ENCODE measurements around the gene GMPR.
A peak's percentile ranks its signal among the peaks of the same experiment; 100 is the strongest.

Gene GMPR

DNA sequence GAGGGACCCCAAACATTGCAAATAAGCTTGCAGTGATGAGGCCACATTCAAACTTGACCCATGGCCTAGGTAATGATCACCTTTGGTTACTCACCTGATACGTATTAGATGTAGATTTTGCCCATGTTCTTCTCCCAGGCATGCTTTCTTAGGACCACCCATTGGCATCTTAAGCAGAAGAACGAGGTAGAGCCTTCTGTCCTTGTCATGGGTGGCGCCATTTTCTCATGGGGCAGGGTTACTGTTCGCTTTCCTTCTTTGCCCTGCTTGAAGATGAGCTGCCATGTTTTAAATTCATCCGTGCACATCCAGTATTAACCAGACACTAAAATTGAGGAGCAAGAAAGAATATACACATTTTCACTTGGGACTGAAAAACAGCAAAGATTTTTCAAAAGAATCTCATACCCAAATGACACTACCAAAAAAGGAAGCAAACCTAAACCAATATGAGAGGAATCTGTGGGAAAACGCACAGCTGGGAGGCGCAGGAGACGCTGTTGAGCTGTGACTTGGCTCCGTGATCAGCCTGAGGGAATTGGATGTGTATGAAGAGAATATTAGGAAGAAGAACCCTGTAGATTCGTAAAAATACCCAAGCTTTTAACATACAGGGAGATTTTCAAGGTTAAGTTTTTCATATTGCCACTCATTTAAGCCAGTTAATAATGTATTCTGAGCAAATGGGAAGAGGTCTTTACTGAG is 36.6 kb downstream of the GMPR start:
- no peak for DNase-seq

DNA sequence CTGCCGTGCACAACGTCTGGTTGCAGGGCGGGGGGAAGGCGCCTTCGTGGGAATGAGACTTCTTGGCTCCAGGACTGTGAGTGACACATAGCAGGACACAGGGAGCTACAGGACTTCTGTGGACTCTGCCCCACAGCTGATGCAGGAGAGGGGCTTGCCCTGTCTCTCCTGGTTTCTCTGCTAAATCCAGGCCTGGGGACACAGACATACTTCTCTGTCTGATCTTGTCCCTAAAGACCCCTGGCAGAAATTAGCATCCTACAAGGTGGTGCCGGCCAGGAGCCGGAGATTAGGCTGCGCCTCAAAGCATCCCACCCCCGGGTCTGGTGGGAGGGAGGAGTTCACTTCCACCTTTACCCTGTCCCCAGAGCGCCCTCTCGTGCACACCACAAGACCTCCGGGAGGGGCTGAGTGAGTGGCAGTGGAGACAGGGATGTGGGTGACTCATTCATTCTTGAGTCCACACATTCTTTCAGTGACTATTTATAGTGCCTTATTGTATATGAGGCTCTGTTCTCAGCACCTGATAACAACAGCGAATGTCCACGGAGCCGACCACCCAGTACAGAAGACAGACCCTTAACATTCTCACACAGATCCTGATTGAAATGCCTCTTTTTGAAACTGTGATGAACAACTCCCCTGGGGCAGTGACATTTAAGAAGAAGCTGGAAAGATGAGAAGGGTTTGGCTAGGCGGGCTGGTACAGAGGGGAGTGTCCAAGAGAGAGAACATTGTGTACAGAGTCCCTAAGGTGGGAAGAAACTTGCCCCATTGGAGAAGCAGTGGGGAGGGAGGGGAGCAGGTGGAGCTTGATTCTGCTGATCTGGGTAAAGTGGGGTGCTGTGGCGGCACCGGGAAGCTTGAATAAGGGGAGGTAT is 39.0 kb downstream of the GMPR start:
- no peak for DNase-seq

DNA sequence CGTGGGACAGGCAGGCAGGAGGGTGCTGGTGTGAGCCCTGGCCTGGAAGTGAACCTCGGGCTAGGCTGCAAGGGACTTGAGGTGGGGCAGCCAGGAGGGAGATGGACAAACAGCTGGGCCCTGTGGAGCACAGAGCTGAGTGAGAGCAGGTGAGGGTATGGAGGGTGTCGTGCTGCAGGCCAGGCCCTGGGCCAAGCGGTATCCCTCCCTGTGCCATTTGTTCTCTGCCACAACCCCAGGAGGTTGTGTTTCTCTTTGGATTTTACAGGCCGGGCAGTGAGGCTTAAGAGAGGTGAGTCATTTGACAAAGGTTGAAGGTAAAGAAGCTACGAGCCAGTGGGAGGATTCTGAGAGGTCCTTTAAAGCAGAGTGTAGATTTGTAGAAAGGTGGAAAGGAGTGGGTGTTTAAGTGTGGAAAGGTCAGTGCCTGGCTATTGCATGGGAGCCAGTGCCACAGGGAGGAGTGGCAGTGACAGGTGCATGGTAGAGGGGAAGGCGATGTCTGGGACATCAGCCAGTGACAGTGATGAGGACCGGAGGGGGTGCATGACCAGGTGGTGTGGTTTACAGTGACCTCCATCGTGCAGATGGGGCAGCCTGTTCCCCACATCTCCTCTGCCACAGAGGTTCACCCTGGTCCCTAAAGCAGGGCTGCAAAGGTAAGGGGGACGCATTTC is 39.8 kb downstream of the GMPR start:
- no peak for DNase-seq

DNA sequence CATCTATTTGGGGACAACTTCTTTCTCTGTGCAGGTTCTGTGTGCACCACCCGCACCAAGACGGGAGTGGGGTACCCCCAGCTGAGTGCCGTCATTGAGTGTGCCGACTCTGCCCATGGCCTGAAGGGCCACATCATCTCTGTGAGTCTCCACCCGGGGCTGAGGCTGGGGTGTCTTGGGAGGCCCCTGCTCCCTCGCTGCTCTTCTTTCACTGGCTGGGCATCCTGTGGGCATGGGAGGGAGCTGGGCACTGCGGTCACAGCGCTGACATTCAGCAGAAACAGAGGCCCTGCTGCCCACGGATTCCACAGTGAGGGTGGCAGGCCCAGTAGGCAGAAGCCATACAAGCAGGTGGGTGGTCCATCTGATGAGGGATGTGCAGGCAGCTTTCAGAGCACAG is 40.4 kb downstream of the GMPR start:
- no peak for DNase-seq

DNA sequence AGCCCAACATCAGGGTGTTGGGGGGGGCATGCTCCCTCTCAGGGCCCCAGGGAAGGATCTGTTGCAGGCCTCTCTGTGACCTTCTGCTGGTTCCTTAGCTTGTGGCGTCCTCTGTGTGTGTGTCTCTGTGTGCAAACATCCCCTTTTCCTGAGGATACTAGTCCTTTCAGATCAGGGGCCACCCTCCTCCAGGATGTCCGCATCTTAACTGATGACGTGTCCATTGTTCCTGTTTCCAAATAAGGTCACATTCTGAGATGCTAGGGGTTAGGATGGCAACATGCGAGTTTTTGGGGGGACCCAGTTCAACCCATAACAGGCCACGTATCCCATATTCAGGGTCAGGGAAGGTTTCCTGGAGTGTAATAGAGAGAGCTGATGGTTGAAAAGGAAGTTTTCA is 40.9 kb downstream of the GMPR start:
- DNase-seq: no peak

DNA sequence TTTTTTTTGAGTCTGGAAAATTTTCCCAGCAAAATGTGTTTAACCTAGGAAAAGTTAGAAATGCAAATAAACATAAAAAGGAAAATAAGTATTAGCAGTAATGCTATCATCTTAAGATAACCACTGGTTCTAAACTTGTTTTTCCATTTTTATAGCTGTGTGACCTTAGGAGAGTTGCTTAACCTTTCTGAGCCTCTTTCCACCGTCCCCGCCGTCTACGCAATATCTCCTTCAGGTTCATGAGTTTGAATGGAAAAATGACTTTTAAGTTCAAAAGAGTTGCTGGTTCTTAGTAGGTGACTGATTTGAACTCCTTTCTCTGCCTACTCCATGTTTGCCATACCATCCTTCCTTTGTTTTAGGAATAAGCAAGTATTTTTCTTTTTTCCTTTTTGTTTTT is 44.0 kb downstream of the GMPR start:
- DNase-seq: no peak

DNA sequence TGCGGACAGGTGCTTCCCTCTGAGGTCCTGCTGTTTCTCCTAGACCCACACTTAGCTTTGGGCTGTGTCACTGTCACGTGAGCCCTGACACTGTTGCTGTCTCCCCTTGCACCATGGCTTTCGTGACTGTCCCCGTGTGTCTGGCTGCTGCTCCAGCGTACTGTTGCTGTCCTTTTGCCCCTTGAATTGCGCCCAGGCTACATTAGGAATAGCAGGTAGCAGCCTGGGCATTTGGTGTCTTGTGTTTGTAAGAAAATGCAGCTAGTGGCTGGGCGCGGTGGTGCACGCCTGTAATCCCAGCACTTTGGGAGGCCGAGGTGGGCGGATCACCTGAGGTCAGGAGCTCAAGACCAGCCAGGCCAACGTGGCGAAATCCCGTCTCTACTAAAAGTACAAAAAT is 46.1 kb downstream of the GMPR start:
- DNase-seq: no peak

DNA sequence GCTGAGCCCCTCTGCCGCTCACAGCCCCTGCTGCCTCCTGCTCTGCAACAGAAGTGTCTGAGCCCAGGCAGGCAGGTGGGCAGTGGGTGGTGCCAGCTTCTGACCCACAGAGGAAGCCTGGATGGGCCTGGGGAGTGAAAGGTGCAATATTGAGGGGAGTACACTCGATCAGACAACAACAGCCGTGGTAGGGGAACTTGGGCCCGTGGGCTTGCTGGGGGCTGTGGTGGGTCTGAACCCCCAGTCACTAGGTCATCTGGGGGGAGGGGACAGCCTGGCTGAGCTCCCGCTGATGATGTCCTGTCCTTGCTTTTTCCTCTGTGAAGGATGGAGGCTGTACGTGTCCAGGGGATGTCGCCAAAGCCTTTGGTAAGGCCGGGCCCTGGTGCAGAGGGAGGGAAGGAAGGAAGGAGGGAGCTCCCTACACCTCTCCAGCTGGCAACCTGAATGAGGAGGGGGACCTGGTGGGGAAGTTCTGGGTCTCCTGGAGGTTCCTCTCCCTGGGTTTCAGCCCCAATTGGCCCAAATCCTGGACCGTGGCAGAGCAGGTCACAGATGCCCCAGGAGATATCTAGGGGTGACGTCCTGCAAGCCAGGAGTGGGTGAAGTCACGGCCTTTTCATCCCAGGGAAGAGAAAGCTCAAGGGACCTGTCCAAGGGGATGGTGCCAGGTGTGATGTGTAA is 47.2 kb downstream of the GMPR start:
- no peak for DNase-seq

DNA sequence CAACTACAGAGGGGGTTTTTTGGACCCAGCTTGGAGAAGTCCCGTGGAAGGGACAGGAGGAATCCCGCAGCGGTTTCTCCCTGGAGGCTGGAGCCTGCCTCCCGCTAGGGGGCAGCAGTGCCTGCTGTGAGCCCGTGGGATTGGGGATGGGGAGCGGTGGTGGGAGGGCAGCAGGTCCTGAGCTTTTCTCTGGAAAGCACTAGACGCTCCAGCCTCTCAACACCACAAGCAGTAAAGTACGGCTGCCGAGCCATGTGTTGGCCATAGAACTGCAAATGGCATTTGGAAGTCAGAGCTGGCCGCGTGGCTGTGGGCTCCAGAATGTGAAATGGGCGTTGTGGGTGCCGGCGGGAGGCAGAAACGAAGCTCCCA is 47.8 kb downstream of the GMPR start:
- no peak for DNase-seq

DNA sequence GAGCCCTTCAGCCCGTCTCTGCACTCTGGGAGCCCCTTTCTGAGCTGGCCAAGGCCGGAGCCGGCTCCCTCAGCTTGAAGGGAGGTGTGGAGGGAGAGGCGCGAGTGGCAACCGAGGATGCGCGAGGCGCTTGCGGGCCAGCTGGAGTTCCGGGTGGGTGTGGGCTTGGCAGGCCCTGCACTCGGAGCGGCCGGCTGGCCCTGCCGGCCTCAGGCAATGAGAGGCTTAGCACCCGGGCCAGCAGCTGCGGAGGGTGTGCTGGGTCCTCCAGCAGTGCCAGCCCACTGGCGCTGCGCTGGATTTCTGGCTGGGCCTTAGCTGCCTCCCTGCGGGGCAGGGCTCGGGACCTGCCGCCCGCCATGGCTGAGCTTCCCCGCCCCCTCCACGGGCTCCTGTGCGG is 49.8 kb downstream of the GMPR start:
- DNase-seq: no peak

DNA sequence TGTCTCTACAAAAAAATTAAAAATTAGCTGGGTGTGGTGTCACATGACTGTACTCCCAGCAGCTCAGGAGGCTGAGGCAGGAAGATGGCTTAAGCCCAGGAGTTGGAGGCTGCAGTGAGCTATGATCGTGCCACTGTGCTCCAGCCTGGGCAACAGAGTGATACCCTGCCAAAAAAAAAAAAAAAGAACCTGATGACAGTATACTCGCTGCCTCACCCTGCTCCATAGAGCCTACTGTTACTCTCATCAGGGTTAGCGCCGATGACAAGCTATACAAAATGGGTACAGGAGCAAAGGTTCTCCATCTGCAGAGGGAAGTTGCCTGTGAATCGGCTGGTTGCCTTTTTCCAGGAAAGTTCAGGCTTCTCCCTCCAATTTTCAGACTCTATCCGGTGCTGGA is 53.4 kb downstream of the GMPR start:
- no peak for DNase-seq

DNA sequence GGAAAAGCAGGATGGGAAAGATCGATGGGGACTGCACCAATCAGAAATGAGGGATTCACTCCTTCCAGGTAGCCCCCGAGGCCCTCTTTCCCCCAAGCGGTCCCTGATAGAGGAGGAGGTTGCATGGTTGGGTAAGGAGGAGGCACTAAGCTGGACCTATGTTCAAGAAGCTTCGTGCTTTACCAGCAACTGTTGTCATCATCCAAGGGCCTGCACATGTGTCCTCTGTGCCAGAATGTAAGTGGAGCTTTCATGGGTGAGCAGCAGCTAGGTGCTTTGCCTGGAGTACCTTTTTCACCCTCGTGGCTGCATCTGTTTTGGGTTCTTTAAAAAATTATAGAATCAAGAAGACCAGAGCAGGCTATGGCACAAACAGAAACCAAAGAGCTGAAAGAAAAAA is 54.0 kb downstream of the GMPR start:
- DNase-seq: no peak

DNA sequence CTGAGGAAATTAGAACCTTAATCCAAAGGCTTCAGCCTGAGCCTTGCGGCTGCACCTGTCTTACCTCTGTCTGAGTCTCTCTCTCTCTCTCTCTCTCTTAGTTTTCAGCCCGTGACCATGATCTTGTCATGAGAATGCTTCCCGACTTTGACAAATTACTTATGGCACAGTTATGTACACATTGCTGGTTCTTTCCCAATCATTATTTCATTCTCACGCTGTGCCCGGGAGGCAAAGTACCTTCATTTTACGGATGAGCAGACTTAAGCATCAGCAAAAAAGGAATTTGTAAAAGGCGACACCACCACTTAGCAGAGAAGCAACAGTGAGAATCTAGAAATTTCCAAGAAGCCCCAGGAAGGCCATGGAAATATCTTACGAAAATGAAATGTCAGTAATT is 54.6 kb downstream of the GMPR start:
- no peak for DNase-seq

DNA sequence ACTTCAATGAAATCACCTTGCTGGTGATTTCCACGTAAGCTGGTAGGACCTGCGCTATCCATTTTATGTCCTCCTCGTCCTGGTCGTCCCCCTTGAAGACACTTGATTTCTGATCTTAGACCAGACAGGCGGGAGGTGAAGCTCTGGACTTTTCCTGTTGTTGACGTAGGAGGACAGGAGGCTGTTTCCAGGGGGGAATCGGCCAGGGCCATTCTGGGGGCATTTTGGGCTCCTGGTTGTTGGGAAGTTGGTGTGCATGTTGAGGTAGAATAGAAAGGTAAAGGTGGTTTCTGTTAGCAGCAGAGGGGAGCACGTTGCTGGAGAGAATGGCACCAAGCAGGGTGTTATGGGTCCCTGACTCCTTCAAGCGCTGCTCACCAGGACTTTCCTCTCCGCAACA is 56.0 kb downstream of the GMPR start:
- no peak for DNase-seq

DNA sequence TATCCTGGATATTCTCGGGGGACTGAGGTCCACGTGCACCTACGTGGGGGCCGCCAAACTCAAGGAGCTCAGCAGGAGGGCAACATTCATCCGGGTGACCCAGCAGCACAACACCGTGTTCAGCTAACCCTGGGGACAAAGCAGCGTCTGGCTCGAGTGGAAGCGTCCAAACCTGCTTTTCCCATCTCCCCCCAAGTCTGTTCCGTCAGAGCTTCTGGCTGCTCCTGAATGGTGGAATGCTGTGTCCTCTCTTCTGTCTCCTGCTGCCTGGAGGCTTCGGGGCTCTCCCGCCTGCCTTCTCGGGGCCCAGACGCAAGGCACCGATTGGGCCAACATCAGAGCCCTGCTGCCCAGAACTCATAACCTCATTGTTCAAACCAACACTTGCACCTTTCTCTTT is 56.7 kb downstream of the GMPR start:
- DNase-seq: no peak

DNA sequence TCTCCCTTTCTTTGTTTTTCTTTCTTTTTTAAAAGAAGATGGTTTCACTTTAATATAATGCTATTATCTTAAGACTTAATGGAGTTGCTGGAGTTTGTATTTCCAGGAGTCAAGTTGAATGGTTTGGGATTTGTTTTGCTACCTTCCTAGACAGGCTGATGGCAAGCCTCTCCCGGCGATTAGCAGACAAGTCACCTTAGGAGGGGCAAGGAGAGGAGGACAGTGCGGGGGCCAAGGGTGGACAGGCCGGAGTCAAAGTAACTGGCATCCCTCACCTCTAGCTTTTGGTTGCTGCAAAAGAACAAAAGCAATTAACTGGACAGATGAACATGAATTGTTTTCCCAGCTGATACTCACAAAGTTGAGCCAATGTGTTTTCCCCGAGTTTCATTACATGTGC is 57.1 kb downstream of the GMPR start:
- no peak for DNase-seq

DNA sequence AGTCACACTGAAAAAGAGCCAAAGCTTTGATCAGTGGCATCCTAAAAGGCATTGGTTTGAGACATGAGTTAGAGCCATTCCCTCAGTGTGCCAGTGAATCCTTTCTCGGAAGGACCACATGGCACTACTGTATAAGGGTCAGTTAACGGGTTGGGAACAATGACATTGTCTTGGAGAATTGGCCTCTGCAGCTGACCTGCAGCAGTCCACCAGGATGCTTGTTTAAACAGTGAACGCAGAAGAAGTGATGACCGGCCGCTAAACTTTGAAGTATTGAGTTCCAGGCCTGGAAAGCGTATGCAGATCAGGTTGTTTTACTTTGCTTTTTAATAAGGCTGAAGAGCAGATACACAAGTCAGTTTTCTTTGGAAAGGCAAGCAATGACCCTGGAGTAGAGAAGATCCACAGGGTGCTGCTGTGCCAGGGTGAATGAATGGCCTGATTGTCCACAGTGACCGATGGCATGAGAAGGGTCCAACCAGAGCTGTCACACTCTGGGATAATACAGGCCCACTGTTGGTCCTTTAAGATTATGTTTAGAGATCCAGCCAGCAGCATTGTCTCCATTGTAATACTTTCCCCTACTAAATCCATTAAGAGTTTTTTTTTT is 57.8 kb downstream of the GMPR start:
- DNase-seq: no peak

DNA sequence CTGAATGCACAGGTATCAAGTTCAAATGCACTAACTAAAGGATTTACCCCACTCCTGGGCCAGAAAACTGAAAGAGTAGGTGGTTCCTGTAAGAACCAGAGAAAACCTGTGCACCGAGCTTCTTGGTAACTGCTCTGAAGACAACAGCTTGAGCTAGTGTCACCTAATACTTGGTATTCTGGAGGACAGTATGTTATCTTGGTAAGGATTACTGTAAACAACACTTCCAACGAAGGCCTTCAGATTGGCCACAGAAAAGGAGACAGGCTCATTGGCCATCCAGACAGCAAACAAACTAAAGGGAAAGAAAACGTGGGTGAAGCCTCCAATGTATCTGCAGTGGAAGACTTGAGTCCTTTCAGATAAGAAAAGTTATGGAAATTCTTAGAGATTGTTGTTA is 61.5 kb downstream of the GMPR start:
- no peak for DNase-seq

DNA sequence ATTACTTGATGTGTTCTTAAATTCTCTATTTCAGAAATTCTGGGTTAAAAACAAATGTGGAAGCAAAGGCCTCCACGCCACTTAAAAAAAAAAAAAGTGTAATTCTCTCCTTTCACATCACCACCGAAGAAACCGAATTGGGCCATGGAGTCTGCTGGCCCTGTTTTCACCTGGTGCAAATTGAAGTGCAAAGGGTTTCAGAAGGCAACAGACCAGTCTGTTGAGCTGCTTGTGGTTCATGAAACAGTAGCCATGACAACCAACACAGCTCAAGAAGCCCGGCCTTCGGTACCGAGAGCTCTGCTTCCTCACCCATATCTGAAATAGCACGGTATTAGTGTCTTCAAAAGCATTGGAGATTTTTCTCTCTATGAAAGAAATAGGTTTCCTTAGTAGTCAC is 63.1 kb downstream of the GMPR start:
- DNase-seq: no peak

DNA sequence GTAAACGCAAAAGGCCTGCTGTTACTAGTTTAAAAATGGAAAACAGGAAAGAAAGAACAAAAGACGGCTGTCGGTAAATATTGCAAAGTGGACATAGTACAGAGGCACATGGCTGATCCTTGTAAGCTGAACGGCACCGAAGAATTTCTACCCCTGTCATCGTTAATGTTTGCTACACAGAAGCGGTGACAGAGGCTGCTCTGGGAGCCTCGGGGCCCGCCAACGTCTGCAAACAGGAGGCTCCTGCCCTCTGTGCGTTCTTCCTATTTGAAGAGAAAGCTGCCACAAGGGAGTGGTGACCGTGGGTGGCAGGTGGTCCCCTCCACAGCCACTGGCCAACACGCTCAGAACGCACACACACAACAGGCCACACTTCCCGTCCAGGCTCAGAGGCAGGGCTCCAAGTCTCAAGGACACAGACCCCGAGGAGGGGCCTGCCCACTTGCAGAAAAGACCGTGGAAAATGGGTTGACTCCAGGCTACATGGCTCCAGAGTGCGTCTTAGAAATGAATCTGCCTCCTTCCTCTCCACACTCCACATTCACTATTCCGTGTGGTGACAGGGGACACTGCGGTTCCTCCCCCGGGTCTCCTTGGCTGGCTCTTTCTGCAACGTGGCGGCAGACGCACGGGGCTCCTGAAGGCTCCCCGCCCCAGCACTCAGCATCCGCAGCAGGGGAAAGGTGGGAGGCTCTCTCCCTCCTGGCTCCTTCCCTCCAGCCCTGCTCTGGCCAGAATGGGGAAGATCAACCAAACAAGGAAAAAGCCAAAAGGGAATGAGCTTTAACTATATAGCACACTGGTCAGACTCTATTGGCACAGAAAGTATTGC is 64.5 kb downstream of the GMPR start:
- no peak for DNase-seq

DNA sequence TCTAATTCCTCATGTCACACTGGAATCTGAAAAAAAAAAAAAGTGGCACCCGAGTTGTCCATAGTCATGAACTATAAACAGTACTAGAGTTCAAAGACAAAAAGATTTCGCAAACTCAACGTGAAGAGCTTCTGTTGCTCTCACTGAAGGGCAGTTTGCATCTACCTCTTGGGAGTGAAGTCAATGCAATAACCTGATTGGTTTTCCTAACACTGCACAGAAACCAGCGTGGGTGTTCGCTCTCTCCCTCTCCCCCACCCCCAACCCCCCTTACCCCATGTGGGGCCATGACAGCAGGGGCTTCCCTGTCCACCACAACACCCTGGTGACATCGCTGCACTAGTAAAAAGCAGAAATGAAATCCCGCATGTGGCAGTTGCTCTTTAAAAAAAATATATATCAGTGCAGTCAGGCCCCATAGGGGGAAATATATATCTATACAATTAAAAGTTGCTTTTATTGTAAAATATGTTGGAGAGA is 66.9 kb downstream of the GMPR start:
- peak; percentile 47 for DNase-seq

DNA sequence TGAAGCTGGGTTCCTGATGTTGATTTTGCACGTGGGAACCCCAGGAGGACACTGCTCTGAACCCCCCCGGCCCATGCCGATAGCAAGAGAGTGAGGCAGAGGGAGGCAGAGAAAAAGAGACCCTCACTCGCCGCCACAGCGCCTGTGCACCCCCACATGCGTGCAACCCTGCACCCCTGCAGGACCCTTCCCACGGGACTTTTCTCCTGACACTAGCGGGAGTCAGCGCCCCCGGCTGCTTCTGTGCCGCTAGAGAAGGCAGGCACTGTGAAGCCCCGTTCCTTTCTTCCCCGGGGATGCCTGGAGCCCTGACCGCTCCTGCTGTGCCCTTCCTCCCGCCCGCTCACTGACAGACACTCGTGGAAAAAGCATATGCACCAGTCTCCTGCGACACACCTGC is 67.4 kb downstream of the GMPR start:
- no peak for DNase-seq

Data from CD4-positive, alpha-beta T cell treated with Interleukin-15 for 1 hour (primary cell).